ENCODE results near the gene RPL31.

The RPL31 gene

DNA sequence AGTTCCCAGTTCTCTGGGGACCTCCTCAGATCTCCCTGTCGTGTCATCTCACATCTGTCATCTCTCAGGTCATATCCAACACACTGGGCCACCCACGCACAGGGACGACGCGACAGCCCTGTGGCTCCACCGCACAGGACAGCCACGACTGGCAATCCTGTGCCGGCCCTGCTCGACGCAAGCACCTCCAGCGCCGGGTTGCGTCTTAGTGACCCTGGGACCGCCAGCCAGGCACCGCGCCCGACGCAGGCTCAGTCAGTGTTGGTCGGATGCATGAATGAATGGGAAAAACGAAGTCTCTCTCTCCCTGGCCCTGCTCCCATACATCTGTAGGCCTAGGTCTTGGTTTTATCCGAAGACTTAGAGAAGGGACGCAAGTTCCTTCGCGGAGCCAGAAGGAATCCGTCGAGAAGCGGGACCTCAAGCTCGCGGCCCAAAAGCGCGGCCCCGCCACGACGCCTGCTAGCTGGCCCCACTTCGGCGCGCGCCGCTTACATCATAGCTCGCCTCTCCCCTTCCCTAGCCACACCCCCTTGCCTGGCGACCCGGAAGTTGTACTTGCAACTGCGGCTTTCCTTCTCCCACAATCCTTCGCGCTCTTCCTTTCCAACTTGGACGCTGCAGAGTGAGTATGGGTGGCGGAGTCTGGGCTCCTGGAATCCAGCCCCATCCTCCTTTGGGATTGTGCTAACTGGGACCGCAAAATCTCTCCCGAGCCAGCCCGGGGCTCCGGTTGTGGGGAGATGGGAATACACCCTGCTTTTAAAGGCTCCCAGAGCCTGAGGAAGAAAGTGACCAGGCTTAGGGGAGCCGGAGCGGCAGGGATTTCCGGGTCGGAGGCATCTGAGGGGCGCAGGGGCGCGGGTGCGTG is at the start of gene RPL31:
TSS of gene RPL31 (plus strand) at position 599 of the 871 bp plus-strand sequence. CDS start 413 bp downstream, outside the sequence.
- DNase-seq (ENCODE audit: extremely low read depth in 1 of 2, low read depth in 1 of 2) = peak; percentile 90 to 96

DNA sequence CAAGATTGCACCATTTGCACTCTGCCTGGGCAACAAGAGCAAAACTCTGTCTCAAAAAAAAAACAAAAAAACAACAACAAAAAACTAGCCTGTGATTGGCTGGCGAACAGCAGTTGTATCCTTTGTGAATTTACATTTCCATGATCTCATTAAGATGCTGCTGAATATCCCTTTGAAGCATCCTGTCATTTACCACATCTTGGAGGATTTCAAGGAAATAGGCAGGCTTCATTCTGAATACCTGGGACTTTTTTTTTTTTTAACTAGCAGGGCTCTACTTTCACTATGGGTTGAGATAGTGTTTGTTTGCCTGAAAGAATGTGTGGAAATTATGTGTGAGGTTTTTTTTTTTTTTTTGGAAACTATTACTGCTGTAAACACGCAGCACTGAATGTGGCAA is 49.6 kb upstream of the RPL31 start:
- no peak for DNase-seq (ENCODE audit: extremely low read depth in 1 of 2, low read depth in 1 of 2)

DNA sequence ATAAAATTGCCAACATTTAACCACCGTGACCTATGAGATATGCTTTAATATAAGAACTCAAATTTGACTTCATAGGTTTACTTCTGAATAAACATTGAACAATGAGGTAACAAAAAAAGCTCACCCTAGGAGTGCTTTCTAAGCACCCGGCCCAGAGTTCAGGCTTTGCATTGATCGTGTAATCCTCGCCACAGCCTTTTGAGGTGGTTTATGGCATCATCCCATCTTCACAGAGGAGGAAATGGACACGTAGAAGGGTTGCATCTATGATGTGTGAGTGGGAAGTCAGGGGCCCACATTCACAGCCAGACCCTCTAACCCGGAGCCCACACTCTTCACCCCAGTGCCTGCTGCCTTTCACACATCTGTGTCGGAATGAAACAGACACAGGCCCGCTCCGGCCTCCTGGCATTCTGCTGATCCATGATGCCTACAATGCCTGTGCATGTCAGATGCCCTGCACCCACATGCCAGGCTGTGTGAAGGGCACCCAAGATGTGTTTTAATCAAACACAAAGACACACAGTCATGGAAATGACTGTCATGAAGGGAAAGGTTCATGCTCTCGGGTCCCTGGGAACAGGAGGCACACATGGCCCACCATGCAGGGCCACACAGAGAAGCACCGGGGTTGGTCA is 48.6 kb upstream of the RPL31 start:
- DNase-seq (ENCODE audit: extremely low read depth in 1 of 2, low read depth in 1 of 2) = peak in 1 of 2 donors; percentile 5

DNA sequence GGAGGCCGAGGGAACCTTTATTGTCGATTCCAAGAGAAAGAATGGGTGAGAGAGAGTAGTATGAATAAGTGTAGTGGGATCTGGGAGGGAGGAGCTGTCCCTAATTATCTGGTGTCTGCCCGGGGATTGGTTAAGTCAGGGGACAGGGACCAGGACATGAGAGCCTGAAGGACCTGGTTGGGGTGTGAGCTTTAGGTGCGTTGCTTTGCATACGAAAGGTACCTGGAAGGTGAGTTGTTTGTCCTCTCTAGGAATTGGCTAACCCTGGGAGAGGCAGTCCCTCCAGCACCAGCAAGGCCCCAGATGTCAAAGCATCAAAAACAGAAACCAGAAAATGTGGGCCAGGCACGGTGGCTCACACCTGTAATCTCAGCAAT is 48.1 kb upstream of the RPL31 start:
- DNase-seq (ENCODE audit: extremely low read depth in 1 of 2, low read depth in 1 of 2) = no peak

DNA sequence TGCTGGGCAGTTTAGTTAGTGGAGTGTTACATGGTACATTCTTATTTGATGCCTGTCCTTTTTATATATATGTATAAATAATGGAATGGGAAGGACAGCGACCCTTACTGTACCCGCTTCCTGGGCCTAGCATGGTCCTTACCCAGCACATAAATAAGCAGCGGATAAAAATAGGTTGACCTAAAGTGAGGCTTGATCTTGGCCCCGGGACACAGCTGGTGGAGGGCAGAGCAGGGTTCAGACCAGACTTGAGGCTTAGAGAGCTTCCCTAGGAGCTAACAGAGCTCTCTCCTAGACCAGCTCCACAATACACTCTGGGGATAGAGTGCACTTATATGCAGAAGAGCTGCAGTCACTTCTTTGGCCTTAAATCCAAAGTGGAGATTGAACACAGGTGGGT is 46.9 kb upstream of the RPL31 start:
- no peak for DNase-seq (ENCODE audit: extremely low read depth in 1 of 2, low read depth in 1 of 2)

DNA sequence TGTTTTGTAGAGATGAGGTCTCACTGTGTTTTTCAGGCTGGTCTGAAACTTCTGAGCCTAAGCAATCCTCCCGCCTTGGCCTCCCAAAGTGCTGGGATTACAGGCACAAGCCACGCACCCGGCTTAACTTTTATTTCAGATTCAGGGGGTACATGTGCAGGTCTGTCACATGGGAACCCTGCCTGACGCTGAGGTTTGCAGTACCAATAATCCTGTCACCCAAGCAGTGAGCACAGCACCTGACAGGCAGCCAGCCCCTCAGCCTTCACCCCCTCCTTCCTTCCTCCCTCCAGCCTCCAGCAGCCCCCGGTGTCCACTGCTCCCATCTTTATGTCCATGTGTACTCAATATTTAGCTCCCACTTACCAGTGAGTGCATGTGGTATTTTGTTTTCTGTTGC is 46.0 kb upstream of the RPL31 start:
- DNase-seq (ENCODE audit: extremely low read depth in 1 of 2, low read depth in 1 of 2) = no peak

DNA sequence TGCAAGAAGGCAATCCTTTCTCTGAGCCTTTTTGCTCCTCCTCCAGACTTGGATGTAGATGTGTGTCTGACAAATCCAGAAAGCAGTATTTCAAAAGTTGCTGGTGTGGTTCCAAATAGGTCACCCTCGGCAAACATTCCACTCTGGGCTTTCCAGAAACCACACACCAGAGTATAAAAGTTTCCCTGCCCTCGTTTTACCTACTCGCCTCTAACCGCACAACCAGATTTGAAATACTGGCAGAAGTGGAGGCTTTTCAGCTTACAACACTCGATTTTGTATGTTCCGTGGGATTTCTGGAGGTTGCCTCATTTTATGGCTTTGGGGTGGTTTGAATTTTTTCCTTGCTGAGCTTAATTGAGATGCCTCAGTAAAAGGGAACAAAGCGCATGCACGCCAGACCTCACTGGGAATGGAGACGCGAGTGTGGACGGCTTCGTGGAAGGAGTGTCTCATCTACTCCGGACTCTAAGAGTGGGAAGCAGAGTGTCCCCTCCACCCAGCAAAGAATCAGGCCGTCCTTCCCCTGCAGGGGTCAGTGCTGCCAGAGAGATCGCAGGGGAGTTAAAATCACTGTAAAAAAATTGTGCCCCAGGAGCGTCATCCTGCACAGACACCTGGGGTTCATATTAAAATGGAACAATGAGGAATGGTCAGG is 44.0 kb upstream of the RPL31 start:
- no peak for DNase-seq (ENCODE audit: extremely low read depth in 1 of 2, low read depth in 1 of 2)

DNA sequence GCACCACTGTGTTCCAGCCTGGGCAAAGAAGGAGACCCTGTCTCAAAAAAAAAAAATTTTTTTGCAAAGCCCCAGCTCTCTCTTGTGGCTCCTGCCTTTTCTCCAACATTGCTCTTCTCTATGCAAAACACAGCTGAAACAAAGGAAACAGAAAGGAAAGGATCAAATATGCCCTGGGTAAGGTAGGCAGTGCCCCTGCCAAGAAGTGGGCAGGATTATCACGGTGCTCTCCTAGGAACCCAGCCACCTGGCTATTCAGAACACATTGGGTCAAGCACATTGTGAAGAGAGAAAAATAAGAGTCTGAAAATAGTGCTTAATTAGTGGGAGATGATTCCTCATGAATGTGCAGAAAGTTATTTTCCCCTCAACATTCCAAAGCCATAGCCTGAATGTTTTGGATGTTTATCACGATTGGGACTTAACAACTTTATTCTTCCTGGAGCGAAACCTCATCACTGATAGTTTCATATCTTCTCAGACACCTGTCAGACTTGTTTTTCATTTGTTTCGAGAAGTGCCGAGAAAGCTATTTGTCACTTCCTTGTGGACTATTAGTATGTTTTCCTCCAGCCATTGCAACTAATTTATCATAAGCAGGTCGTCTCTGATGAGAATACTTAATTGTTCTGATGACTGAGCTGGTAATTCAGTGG is 42.7 kb upstream of the RPL31 start:
- DNase-seq (ENCODE audit: extremely low read depth in 1 of 2, low read depth in 1 of 2) = no peak

DNA sequence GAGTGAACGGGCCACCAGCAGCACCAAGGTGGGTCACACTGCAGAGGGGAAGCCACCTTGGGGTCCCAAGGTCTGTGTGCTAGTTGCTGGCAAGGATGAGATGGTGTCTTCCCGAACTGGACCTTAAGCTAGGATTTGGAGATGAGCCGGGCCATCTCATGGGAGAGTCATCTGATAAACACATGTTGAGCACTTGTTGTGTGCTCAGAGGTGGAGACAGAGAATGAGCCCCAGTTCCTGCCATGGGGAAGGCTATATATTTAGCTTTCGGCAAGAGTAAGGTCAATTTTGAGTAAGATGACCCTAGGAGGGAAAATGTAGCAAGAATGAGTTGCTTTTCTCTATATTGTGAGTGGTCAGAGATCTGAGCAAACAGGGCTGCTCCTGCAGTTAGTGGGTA is 41.4 kb upstream of the RPL31 start:
- DNase-seq (ENCODE audit: extremely low read depth in 1 of 2, low read depth in 1 of 2) = no peak

DNA sequence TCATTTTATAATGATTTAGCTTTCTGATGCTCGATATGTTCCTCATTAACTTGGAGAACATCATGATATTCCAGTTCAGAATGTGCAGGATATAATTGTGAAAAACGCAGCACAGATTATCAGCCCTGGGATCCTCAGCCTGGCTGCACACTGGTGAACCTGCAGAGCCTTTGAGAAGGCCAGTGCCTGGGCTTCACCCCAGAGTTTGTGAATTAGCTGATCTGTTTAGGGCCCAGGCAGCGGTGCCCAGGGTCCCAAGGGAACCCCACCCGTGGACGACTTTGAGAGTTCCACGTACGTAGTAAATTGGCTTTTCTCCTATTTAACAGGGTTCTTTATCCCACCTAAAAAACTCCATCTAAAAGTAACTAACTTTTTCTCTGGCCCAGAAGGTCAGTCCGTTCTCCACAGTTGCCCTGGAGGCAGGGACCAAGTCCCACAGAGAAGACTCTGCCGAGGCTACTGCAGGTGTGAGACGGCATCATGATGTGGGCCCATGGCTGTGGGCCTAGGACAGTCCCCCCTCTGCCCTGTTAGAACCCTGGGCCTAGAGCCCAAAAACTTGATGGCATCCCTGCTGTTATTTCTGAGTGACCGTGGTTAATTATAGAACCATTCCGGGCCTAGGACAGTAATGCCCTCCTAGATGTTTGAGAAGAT is 39.6 kb upstream of the RPL31 start:
- DNase-seq (ENCODE audit: extremely low read depth in 1 of 2, low read depth in 1 of 2) = no peak

DNA sequence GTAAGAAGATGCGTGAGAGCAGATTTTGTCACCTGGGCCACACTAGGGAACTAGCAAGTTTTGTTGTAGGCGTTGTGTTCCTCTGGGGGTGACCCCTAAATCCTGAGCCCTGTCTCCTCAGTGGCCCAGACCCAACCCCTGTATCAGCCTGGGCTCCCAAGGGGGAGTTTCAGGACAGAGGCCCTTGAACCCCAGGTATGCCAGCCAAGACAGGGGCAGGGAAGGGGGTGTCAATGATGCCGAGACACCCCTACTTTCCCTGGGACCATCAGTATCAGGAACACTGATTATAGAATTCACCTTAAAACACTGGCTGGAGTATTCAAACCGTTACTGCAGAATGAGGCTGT is 39.1 kb upstream of the RPL31 start:
- no peak for DNase-seq (ENCODE audit: extremely low read depth in 1 of 2, low read depth in 1 of 2)

DNA sequence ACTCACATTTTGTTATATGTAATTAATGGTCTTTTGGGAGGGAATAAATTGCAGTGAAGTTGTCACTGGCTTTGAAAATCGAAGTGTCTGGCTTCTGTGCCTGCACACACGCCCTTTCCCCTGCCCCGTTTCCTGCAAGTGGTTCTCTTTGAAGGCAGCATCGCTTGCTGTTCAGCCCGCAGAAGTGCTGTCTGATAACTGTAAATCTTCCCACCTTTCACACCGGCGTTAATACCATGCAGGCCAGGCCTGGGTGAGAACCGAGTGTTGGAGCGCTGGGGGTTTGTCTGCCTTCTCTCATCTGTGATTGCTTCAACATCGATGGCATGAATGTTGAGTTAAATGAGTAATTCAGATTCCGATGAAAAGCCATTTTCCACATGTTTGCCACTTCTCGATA is 37.9 kb upstream of the RPL31 start:
- no peak for DNase-seq (ENCODE audit: extremely low read depth in 1 of 2, low read depth in 1 of 2)

DNA sequence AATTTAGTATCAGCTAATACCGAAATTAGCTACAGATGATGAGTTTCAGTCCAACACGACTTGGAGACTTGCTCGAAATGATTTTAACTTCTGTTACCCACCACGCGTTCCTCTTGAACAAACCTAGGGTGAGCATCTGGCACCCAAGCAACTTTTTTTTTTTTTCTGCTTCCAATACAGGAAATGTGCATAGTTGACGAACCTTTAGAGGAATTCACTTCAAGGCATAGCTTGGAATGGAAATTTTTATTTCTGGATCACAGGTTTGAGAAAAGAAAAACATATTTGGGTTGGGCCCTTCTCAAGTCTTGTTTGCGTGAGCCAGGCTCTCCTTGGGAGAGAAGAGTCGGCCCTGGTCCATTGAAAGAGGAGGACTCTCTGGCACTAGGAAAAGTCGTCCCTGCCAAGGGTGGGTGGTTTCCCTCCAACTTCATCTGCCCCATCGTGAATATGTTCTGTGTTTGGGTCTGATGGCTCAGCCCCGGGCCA is 37.4 kb upstream of the RPL31 start:
- DNase-seq (ENCODE audit: extremely low read depth in 1 of 2, low read depth in 1 of 2) = no peak

DNA sequence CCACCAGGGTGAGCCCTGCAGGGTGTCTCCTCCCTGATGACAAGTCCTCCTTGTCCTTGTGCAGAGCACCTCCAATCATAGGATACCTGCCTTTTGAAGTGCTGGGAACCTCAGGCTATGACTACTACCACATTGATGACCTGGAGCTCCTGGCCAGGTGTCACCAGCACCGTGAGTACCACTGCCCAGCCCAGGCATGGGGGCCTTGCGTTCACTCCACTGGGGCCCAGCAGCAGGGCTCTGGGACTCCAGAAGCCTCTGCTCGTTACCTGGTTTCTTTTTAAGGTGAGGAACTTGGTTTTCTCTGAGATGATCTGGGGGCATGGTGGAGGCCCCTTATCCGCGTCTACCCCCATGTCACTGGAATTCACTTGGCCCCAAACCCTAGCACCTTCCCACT is 36.5 kb upstream of the RPL31 start:
- DNase-seq (ENCODE audit: extremely low read depth in 1 of 2, low read depth in 1 of 2) = no peak

DNA sequence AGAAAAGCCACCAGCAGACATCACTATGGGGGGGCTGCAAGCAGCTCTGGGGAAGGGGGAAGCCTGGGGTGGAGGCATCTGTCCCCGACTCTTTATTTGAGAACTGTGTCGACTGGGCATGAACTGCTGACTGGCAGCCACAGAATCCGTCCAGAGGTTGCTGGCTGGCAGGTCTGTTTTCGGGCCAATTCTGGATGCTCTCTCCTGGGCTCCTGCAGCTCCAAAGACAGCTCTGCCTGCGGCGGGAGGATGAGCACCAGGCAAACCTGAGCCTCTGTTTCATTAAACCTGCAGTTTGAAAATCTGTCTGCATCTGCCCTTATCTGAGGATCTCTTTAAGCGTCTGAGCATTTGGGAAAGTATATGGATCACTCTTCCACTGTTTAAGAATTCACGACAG is 34.4 kb upstream of the RPL31 start:
- no peak for DNase-seq (ENCODE audit: extremely low read depth in 1 of 2, low read depth in 1 of 2)

DNA sequence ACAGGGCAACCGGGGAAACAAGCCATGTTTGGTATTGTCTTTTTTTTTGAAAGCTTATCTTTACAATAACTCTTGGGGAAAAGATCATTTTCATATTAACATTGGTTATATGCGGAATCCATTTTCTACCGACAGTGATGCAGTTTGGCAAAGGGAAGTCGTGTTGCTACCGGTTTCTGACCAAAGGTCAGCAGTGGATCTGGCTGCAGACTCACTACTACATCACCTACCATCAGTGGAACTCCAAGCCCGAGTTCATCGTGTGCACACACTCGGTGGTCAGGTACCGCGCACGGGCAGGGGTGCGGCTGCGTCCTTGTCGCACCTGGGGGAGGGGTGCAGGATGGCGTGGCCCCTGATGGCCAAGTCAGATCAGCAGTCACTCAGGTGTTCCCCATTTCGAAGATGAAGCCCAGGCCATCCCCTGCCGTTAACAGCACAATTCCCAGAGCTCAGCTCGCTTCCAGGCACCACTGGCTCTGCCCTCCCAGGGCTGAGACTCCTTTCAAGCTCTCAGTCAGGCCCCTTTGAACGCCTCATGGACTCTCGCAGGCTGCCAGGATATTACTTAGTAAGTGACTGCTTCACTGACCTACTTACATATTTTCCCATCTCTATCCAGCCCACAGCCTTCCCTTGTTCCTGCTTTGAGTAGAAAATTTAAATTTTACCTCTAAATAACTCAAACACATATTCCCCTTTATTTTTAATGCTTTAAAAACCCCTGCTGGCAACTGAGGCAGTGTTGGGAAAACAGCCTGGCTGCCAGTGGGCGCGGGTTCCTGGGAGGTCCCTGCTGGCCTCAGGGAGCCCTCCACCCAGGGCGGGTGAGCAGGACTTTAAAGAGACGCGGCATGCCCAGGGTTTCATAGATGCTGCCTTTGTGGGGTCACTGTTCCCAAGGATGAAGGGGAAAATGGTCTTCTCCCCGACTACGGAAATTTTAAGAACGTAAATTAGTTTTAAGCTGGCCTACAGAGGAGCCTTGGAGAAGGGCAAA is 33.6 kb upstream of the RPL31 start:
- no peak for DNase-seq (ENCODE audit: extremely low read depth in 1 of 2, low read depth in 1 of 2)

DNA sequence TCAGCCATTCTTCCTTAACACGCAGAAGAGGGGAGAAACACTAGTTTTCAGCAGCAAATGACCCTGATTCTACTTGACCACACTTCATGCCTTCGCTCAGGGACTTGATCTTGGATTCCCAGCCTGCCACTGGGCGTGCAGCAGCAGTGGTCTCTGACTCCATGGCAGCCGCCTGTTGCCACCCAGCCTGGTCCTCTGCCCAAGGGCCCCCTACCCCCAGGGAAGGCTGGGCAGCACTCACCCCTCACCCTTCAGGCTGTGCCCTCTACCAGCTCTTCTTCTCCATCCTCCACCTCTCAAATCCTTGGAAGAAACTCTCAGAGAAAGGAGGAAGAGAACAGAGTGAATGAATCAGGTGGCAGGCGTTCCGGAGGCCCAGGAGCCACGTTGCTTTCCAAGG is 32.1 kb upstream of the RPL31 start:
- DNase-seq (ENCODE audit: extremely low read depth in 1 of 2, low read depth in 1 of 2) = no peak

DNA sequence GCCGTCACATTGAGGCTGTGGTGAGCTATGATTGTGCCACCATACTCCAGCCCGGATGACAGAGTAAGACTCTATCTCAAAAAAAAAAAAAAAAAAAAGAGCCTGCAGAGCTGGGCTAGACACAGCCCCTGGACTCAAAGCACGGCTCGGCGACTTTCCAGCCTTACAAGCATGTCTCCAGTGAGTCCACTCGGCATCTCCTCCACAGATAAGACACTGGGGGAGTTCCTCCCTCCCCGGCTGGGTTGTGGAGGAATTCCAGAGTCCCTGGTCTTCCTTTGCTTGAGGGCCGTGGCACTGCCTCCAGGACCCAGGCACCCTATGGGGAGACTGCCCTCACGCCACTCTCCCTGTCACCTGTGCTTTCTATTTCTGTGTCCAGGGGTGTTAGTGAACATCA is 30.9 kb upstream of the RPL31 start:
- DNase-seq (ENCODE audit: extremely low read depth in 1 of 2, low read depth in 1 of 2) = no peak

DNA sequence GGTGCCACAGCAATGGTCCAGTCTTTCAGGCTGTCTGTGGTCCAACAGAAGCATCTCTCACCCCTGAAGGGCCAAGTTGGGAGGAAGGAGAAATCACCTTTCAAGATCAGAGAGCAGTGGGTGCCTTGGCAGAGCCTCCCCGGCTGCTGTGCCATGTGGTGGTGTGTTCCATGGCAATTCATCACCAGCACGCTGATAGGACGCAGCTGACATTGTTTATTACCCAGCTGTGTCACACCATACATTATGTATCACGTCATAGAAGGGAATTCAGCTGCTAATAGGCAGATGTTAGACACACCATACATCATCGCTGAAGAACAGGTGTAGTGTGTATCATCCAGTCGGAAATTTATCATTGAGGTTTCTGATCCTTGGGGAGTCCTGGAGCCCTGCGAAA is 29.6 kb upstream of the RPL31 start:
- DNase-seq (ENCODE audit: extremely low read depth in 1 of 2, low read depth in 1 of 2) = no peak

Data from stimulated activated CD8-positive, alpha-beta memory T cell treated with anti-CD3 and anti-CD28 coated beads, Interleukin-7, amount 100 ng/mL, for 48 hours (primary cell).